Esophagus muscularis mucosa (tissue), 4 donors: ENCODE measurements around the gene ZSCAN21. TPM values are rescaled to one million over a fixed set of nuclear protein-coding genes. Genes with fewer than 3 reads are reported as not detected.

Experiments
- DNase-seq: peaks from one replicate; pipeline ENCODE4 v3.0.0-alpha.2; 2017; ENCODE audit errors: extremely low spot score
- H3K27ac ChIP-seq, 4 donors: fragments of 200-600 bp; sonication (generic); replicated peaks in 1 of 4; 1 replicate in 3 of 4; 2 replicates in 1 of 4; pipeline ENCODE4 v1.5.1; 2016 to 2019; ENCODE audit warnings: mild to moderate bottlenecking in 1 of 4
- H3K27me3 ChIP-seq, 4 donors: fragments of 200-600 bp; sonication (generic); one replicate each; pipeline versions ENCODE4 v1.5.1 to v1.6.0; 2016 to 2019
- H3K36me3 ChIP-seq, 4 donors: fragments of 200-600 bp; sonication (generic); one replicate each; pipeline ENCODE4 v1.5.1; 2016 to 2019
- H3K4me1 ChIP-seq, 4 donors: fragments of 200-600 bp; sonication (generic); one replicate each; pipeline ENCODE4 v1.5.1; 2016 to 2019
- H3K4me3 ChIP-seq, 4 donors: fragments of 200-600 bp; sonication (generic); 1 replicate in 2 of 4; 2 replicates in 2 of 4; pipeline ENCODE4 v1.5.1; 2016 to 2019; ENCODE audit warnings: mild to moderate bottlenecking in 4 of 4, moderate library complexity in 1 of 4
- H3K9me3 ChIP-seq, 4 donors: fragments of 200-600 bp; sonication (generic); 1 replicate in 3 of 4; 2 replicates in 1 of 4; pipeline ENCODE4 v1.5.1; 2016 to 2019
- EP300 ChIP-seq: sonication (generic); formaldehyde crosslinking; IDR thresholded peaks from one replicate; pipeline ENCODE4 v1.6.1; 2017; ENCODE audit warnings: antibody characterized with exemption
- POLR2A ChIP-seq: fragments of 450-650 bp; IDR thresholded peaks from one replicate; pipeline ENCODE4 v1.6.1; 2017; ENCODE audit warnings: antibody characterized with exemption, moderate library complexity, mild to moderate bottlenecking, low read depth
- POLR2AphosphoS5 ChIP-seq, 2 donors: sonication (generic); formaldehyde crosslinking; IDR thresholded peaks; one replicate each; pipeline ENCODE4 v1.6.1; 2017; ENCODE audit warnings: antibody characterized with exemption in 2 of 2
- WGBS: methylation state at CpG from one replicate; pipeline ENCODE4 v1.1.5; 2018; 5-methylcytosine and 5-hydroxymethylcytosine counted together
- intact Hi-C: fragments of 100-400 bp; cut with DNase I; formaldehyde crosslinking; loops from one replicate; pipeline ENCODE4 v1.15.1; 2023
- total RNA-seq, 4 donors: library from RNA; depleted of rRNA; stranded (reverse); fragments of >200 nt; gene quantifications; one replicate each; pipeline versions ENCODE4 v1.1.0 to v1.2.1, GENCODE V29; 2016
- TF ChIP-seq, protein P1 (sequence below), 3 experiments: fragments of 200-600 bp in 2 of 3; fragments of 450-650 bp in 1 of 3; sonication (generic) in 2 of 3; IDR thresholded peaks; one replicate each; pipeline ENCODE4 v1.5.1; 2017 to 2019; ENCODE audit warnings: antibody characterized with exemption in 3 of 3, mild to moderate bottlenecking in 2 of 3, moderate library complexity in 1 of 3

Gene ZSCAN21
- total RNA-seq, result 10 to 100 TPM; 12.9 to 18.4 (median 16.1) TPM

DNA sequence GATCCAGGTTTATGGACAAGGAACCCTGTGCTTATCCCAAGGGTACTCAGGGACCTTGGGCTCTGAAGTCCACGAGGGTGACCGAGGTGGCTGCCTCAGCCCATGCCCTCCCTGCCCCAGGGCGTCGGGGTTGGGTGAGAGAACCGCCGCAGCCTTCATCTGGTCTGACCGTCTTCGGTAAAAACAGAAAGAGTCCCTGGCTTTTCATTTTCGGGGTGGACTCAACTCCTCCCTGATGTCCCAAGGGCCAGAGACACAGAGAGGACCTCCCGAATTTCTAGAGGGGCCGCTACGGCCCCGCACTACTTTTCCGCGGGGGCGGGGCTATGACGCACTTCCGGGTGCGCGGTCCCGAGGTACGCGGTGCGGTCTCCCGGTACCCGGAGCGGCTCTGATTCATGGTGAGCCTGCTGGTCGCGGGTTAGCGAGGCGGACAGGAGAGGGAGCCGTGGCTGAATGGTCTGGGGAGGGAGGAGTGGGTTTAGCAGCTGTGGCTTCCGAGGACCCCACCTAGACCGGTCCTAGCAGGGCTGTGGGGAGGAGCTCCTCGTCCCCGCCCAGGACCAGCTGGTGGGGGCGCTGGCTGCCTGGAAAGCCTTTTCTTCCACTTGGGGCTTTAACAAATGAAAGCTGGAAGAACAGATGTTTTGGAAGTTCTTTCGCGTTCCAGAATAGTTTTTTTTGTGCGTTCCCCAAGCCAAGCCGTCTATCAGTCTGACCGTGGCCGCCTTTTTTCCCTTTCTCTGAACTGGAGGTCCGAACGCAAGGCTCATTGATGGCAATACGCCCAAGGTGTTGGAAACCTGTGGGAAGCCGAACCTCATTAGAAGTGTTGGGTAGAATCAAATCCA lies at the start of gene ZSCAN21:
Gene ZSCAN21 (plus strand): TSS at position 334 of the 851 bp plus-strand sequence. CDS start 7,233 bp downstream, outside the sequence.
- Histone ChIP-seq H3K4me3 (peak within 1 kb of the TSS; percentile 72 to 85 (median 82)), H3K27ac (peak within 1 kb of the TSS; percentile 92 to 98 (median 96)), H3K4me1 (peaks cover 6 to 40% (median 28%) of the 10 kb centered on the region in 4 donors), H3K36me3 (peaks cover 0 to 6% (median 0%) of the 10 kb centered on the region in 4 donors), H3K9me3 (no peaks in the 10 kb centered on the region), H3K27me3 (no peaks in the 10 kb centered on the region)
- peak; percentile 96 for DNase-seq
- 2% methylated on average over 18 of the region's 47 CpGs for WGBS
- intact Hi-C loops, result loop anchor here (5.0 kb wide), 2 partner anchors 32 to 52 kb away; partner anchors contain the start of gene ZKSCAN1
- no peak for TF ChIP-seq EP300
- TF ChIP-seq POLR2A, result peak; percentile 65
- TF ChIP-seq POLR2AphosphoS5 (IDR thresholded peaks at IDR 0.05), result peak; percentile 92 to 96
- TF ChIP-seq, protein P1, sequence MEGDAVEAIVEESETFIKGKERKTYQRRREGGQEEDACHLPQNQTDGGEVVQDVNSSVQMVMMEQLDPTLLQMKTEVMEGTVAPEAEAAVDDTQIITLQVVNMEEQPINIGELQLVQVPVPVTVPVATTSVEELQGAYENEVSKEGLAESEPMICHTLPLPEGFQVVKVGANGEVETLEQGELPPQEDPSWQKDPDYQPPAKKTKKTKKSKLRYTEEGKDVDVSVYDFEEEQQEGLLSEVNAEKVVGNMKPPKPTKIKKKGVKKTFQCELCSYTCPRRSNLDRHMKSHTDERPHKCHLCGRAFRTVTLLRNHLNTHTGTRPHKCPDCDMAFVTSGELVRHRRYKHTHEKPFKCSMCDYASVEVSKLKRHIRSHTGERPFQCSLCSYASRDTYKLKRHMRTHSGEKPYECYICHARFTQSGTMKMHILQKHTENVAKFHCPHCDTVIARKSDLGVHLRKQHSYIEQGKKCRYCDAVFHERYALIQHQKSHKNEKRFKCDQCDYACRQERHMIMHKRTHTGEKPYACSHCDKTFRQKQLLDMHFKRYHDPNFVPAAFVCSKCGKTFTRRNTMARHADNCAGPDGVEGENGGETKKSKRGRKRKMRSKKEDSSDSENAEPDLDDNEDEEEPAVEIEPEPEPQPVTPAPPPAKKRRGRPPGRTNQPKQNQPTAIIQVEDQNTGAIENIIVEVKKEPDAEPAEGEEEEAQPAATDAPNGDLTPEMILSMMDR (IDR thresholded peaks at IDR 0.05), result peak in 2 of 3 experiments; percentile 8 to 12

DNA sequence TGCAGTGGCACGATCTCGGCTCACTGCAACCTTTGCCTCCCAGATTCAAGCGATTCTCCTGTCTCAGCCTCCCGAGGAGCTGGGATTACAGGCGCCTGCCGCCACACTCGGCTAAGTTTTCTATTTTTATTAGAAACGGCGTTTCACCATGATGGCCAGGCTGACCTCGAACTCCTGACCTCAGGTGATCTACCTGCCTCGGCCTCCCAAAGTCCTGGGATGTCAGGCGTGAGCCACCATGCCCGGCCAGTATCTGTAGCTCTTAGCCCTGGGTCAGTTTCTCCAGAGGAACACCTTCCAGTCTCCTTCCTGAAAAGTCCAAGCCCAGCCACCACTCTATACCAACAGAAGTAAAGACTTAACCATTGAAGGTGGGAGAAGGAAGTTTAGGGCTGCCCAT lies 49.3 kb upstream of the ZSCAN21 start:
- H3K4me3 ChIP-seq, result no peak overlapping the region
- DNase-seq, result no peak
- no peaks in the 10 kb centered on the region for H3K27me3 ChIP-seq
- TF ChIP-seq EP300 (no peak), POLR2A (no peak), POLR2AphosphoS5 (IDR thresholded peaks at IDR 0.05) (no peak)
- TF ChIP-seq, protein P1 (IDR thresholded peaks at IDR 0.05), result no peak
- H3K4me1 ChIP-seq, result peaks cover 5 to 15% (median 13%) of the 10 kb centered on the region in 4 donors
- intact Hi-C loops, result no loop called here
- H3K27ac ChIP-seq, result no peak overlapping the region
- H3K36me3 ChIP-seq, result no peaks in the 10 kb centered on the region
- WGBS, result 90% methylated on average over 13 of the region's 13 CpGs
- no peaks in the 10 kb centered on the region for H3K9me3 ChIP-seq

DNA sequence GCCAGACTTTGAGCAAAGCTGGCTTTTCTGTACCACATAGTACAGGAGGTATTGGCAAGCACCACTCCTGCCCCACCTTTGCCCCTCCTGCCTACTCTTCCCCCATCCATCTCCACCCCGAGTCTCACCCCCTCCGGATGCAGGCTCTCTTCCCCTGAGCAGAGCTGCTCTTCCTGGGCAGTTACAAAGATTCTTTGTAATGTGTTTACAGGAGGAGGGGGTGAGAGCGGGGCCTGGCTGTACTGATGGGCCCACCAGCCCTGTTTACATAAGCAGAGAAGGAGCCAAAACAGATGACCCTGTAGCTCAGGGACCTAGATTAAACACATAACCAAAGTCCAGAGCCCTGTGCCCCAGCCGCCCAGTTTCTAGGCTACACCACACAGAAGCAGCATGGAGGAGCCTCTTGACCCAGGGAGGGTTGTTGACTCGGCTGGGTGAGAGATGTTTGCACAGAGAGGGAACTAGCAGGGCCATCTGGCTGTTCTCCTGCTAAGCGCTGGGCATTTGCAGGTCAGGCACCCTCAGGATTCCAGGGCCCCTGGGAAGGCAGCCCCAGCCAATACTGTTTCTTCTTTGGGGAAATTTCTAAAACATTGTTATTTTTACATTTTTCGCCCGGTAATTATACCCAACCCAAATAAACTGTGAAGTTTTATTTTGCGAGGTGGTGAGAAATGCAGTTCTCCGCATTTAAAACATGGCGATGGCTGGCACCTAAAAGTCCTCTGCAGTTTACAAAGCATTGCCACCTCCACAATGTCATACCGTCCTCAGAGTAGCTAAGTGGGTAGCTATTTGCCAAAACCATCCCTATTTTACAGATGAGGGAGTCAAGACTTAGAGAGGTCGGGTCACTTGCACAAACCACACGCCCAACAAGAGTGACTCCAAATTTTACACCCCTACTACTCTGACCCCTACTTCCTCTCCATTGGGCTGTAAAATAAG lies 45.6 kb upstream of the ZSCAN21 start:
- H3K4me3 ChIP-seq, result no peak overlapping the region
- intact Hi-C loops, result no loop called here
- H3K27ac ChIP-seq, result no peak overlapping the region
- H3K36me3 ChIP-seq, result no peaks in the 10 kb centered on the region
- no peak for TF ChIP-seq POLR2A
- TF ChIP-seq POLR2AphosphoS5 (IDR thresholded peaks at IDR 0.05), result no peak
- TF ChIP-seq, protein P1 (IDR thresholded peaks at IDR 0.05), result no peak
- TF ChIP-seq EP300, result no peak
- no peaks in the 10 kb centered on the region for H3K4me1 ChIP-seq
- 60% methylated on average over 12 of the region's 14 CpGs for WGBS
- H3K9me3 ChIP-seq, result no peaks in the 10 kb centered on the region
- no peaks in the 10 kb centered on the region for H3K27me3 ChIP-seq
- DNase-seq, result no peak

DNA sequence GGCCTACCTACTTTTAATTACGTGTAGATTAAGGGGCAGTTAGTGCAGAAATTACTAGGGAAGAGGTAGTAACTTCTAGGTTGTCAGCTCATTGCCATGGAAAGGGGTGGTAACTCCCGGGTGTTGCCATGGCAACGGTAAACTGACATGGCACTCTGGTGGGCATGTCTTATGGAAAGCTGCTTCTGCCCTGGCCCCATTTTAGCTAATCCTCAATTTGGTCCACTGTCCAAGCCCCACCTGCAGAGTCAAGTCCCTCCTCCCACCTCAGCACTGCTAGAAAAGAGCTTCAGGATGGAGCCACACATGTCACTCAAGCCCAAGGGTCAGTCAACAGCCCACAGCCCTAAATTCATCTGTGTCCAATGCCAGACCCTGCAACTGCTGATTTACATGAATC lies 41.7 kb upstream of the ZSCAN21 start:
- no peaks in the 10 kb centered on the region for H3K9me3 ChIP-seq
- TF ChIP-seq POLR2AphosphoS5 (IDR thresholded peaks at IDR 0.05) (no peak), POLR2A (no peak), EP300 (no peak)
- TF ChIP-seq, protein P1 (IDR thresholded peaks at IDR 0.05), result no peak
- H3K4me1 ChIP-seq, result no peaks in the 10 kb centered on the region
- no peak for DNase-seq
- no peaks in the 10 kb centered on the region for H3K36me3 ChIP-seq
- no peaks in the 10 kb centered on the region for H3K27me3 ChIP-seq
- WGBS, result 71% methylated on average over 3 of the region's 3 CpGs
- no peak overlapping the region for H3K4me3 ChIP-seq
- intact Hi-C loops, result no loop called here
- H3K27ac ChIP-seq, result no peak overlapping the region
